ENCODE data around the gene MYH7B.

The MYH7B gene

GRCh38 chr20:34978092-34978744 lies 22.6 kb downstream of the MYH7B start:
- no peak for DNase-seq

- DNase-seq, result no peak
These were observed 23.9 kb downstream of the MYH7B start for GRCh38 chr20:34979366-34980153.

- no peak for DNase-seq
These were observed 25.0 kb downstream of the MYH7B start for GRCh38 chr20:34980543-34981233.

GRCh38 chr20:34982270-34983088 lies 26.8 kb downstream of the MYH7B start:
- DNase-seq, result no peak

- no peak for DNase-seq
These were observed 27.6 kb downstream of the MYH7B start for GRCh38 chr20:34983089-34983820.

- no peak for DNase-seq
These were observed 28.5 kb downstream of the MYH7B start for GRCh38 chr20:34983995-34984735.

- no peak for DNase-seq
These were observed 29.1 kb downstream of the MYH7B start for GRCh38 chr20:34984756-34985261.

- no peak for DNase-seq
These were observed 30.0 kb downstream of the MYH7B start for GRCh38 chr20:34985461-34986310.

GRCh38 chr20:34986311-34987287 lies 30.9 kb downstream of the MYH7B start:
- DNase-seq, result no peak

GRCh38 chr20:34987288-34988190 lies 31.9 kb downstream of the MYH7B start:
- DNase-seq, result no peak

GRCh38 chr20:34988191-34988540 lies 32.5 kb downstream of the MYH7B start:
- no peak for DNase-seq

GRCh38 chr20:34989118-34989517 lies 33.5 kb downstream of the MYH7B start:
- no peak for DNase-seq

GRCh38 chr20:34989670-34990069 lies 34.0 kb downstream of the MYH7B start:
- DNase-seq, result no peak

GRCh38 chr20:34990231-34990630 lies 34.6 kb downstream of the MYH7B start:
- DNase-seq, result no peak

GRCh38 chr20:34990661-34991214 lies 35.1 kb downstream of the MYH7B start:
- no peak for DNase-seq

- no peak for DNase-seq
These were observed 37.2 kb downstream of the MYH7B start for GRCh38 chr20:34992751-34993417.

- DNase-seq, result no peak
These were observed 38.4 kb downstream of the MYH7B start for GRCh38 chr20:34993941-34994508.

All from CD4-positive, alpha-beta T cell treated with Interleukin-17A for 1 hour (primary cell).